HG02623 (cell line): ENCODE results near the gene PGS1.
"Not testable (repeated sequence)": the region's sequence is repeated elsewhere in the genome, so short reads cannot be mapped to it uniquely, and the experiment has no call there.

ENCODE experiments used
- ATAC-seq: cut with Tn5 transposase; IDR thresholded peaks from one replicate; pipeline ENCODE4 v1.9.1; 2021; ENCODE audit warnings: moderate library complexity; ENCODE audit not compliant: unreplicated experiment

PGS1 gene

GRCh38 chr17:78438694-78439325 lies 60.4 kb downstream of the PGS1 start:
- no peak for ATAC-seq

- ATAC-seq = no peak
Measured at GRCh38 chr17:78441271-78441971, 63.0 kb downstream of the PGS1 start.

GRCh38 chr17:78442648-78443218 lies 64.3 kb downstream of the PGS1 start:
- no peak for ATAC-seq

GRCh38 chr17:78444392-78444791 lies 65.9 kb downstream of the PGS1 start:
- ATAC-seq = no peak

GRCh38 chr17:78446833-78447232 lies 68.4 kb downstream of the PGS1 start:
- no peak for ATAC-seq

GRCh38 chr17:78448356-78448993 lies 70.0 kb downstream of the PGS1 start:
- ATAC-seq = no peak

- ATAC-seq = no peak
Measured at GRCh38 chr17:78449983-78450595, 71.6 kb downstream of the PGS1 start.

GRCh38 chr17:78450696-78451345 lies 72.4 kb downstream of the PGS1 start:
- no peak for ATAC-seq

- ATAC-seq = no peak
Measured at GRCh38 chr17:78451753-78452152, 73.3 kb downstream of the PGS1 start.

GRCh38 chr17:78454346-78454745 lies 75.9 kb downstream of the PGS1 start:
- no peak for ATAC-seq

- no peak for ATAC-seq
Measured at GRCh38 chr17:78458091-78458490, 79.6 kb downstream of the PGS1 start.

GRCh38 chr17:78458736-78459335 lies 80.4 kb downstream of the PGS1 start:
- ATAC-seq = no peak

GRCh38 chr17:78459696-78460095 lies 81.2 kb downstream of the PGS1 start:
- no peak for ATAC-seq

GRCh38 chr17:78460176-78460675 lies 81.8 kb downstream of the PGS1 start:
- ATAC-seq = no peak

GRCh38 chr17:78460951-78461798 lies 82.7 kb downstream of the PGS1 start:
- ATAC-seq = no peak

- no peak for ATAC-seq
Measured at GRCh38 chr17:78461799-78462053, 83.3 kb downstream of the PGS1 start.

GRCh38 chr17:78462148-78462547 lies 83.7 kb downstream of the PGS1 start:
- no peak for ATAC-seq

GRCh38 chr17:78466109-78466785 lies 87.8 kb downstream of the PGS1 start:
- not testable (repeated sequence) for ATAC-seq
